GM12801 (cell line): ENCODE data around the gene COL20A1.

ENCODE experiments used
- CTCF ChIP-seq: IDR thresholded peaks from one replicate; pipeline ENCODE4 v1.5.1; 2011; ENCODE audit warnings: control low read depth; ENCODE audit not compliant: insufficient read length; ENCODE audit errors: extremely low read depth

Gene COL20A1

GRCh38 chr20:63320041-63320511 is 27.1 kb downstream of the COL20A1 start:
- TF ChIP-seq CTCF, result no peak

GRCh38 chr20:63320616-63321147 is 27.7 kb downstream of the COL20A1 start:
- TF ChIP-seq CTCF, result no peak

GRCh38 chr20:63321148-63321831 is 28.3 kb downstream of the COL20A1 start:
- no peak for TF ChIP-seq CTCF

GRCh38 chr20:63322146-63322932 is 29.4 kb downstream of the COL20A1 start:
- no peak for TF ChIP-seq CTCF

GRCh38 chr20:63322933-63323273 is 29.9 kb downstream of the COL20A1 start:
- TF ChIP-seq CTCF, result no peak

GRCh38 chr20:63323357-63323981 is 30.5 kb downstream of the COL20A1 start:
- no peak for TF ChIP-seq CTCF

- TF ChIP-seq CTCF, result no peak
Observed at GRCh38 chr20:63325021-63325471, 32.1 kb downstream of the COL20A1 start.
